Stimulated activated memory B cell treated with anti-CD40 and anti-IgM and Interleukin-4, amounts not matched to agents 10 μg/mL and 1 μg/mL and 100 μg/mL, for 72 hours (primary cell): Measurements from ENCODE around the gene PLA2G5.

Experiments used
- ATAC-seq: fragments of 150-1000 bp; cut with Tn5 transposase; 2 replicates; pipeline ENCODE4 v1.10.0; 2021
- H3K27ac Mint-ChIP-seq: one replicate; pipeline ENCODE4 v1.8.0; 2022; ENCODE audit warnings: mild to moderate bottlenecking, mixed read lengths
- H3K27me3 Mint-ChIP-seq: one replicate; pipeline ENCODE4 v1.8.0; 2022; ENCODE audit warnings: mixed read lengths
- H3K36me3 Mint-ChIP-seq: one replicate; pipeline ENCODE4 v1.8.0; 2022; ENCODE audit warnings: mixed read lengths
- H3K4me1 Mint-ChIP-seq: one replicate; pipeline ENCODE4 v1.8.0; 2022; ENCODE audit warnings: mixed read lengths
- H3K4me3 Mint-ChIP-seq: one replicate; pipeline ENCODE4 v1.8.0; 2022; ENCODE audit warnings: mild to moderate bottlenecking, moderate library complexity, mixed read lengths
- H3K9me3 Mint-ChIP-seq: one replicate; pipeline ENCODE4 v1.8.0; 2022; ENCODE audit warnings: mixed read lengths

Gene PLA2G5

GRCh38 chr1:20076710-20077461 lies 6.9 kb downstream of the PLA2G5 start:
- Mint-ChIP-seq H3K27me3 (no peaks in the 10 kb centered on the region), H3K4me3 (no peak overlapping the region), H3K4me1 (peaks cover 82% of the 10 kb centered on the region), H3K9me3 (no peaks in the 10 kb centered on the region), H3K27ac (no peak overlapping the region), H3K36me3 (no peaks in the 10 kb centered on the region)
- no peak for ATAC-seq

GRCh38 chr1:20078171-20078651 lies 8.2 kb downstream of the PLA2G5 start:
- Mint-ChIP-seq H3K27ac (peak overlapping the region; percentile 28), H3K4me1 (peaks cover 81% of the 10 kb centered on the region), H3K9me3 (no peaks in the 10 kb centered on the region), H3K4me3 (peak overlapping the region; percentile 7), H3K36me3 (no peaks in the 10 kb centered on the region), H3K27me3 (no peaks in the 10 kb centered on the region)
- peak; percentile 91 for ATAC-seq

- Mint-ChIP-seq H3K9me3 (no peaks in the 10 kb centered on the region), H3K4me1 (peaks cover 76% of the 10 kb centered on the region), H3K4me3 (peak overlapping the region; percentile 7), H3K36me3 (no peaks in the 10 kb centered on the region), H3K27me3 (no peaks in the 10 kb centered on the region), H3K27ac (peak overlapping the region; percentile 28)
- ATAC-seq: no peak
These were observed 8.7 kb downstream of the PLA2G5 start for GRCh38 chr1:20078711-20079110.

DNA sequence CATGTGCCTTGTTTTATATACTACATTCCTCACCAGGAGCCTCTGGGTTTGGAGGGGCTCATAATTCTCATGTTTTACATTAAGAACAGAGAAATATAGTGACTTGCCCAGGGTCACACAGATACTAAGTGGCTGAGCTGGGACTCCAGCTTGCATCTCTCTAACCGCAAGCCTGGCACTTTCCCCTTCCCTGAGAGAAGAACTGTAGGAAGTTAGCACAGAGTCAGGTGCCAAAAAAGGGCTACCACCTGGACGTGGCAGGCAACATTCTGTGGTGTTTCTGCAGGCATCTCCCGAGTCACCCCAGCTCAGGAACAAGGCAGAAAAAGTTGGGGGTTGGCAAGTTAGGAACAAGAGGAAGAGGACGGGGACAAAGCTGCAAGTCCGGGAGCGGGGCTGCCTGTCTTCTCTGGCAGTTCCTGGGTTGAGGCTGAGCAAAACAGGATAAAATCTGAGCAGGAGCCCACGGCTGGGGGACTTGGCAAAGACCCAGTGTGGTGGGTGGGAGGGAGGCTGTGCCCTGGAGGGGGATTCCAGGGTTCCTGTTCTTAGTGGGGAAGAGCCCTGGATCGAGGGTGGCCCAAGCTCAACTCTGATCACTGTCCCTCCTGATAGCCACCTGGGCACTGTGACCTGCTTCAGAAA lies 9.8 kb downstream of the PLA2G5 start:
- Mint-ChIP-seq H3K27me3 (no peaks in the 10 kb centered on the region), H3K4me1 (peaks cover 75% of the 10 kb centered on the region), H3K9me3 (no peaks in the 10 kb centered on the region), H3K27ac (peak overlapping the region; percentile 53), H3K4me3 (peak overlapping the region; percentile 33), H3K36me3 (no peaks in the 10 kb centered on the region)
- no peak for ATAC-seq

DNA sequence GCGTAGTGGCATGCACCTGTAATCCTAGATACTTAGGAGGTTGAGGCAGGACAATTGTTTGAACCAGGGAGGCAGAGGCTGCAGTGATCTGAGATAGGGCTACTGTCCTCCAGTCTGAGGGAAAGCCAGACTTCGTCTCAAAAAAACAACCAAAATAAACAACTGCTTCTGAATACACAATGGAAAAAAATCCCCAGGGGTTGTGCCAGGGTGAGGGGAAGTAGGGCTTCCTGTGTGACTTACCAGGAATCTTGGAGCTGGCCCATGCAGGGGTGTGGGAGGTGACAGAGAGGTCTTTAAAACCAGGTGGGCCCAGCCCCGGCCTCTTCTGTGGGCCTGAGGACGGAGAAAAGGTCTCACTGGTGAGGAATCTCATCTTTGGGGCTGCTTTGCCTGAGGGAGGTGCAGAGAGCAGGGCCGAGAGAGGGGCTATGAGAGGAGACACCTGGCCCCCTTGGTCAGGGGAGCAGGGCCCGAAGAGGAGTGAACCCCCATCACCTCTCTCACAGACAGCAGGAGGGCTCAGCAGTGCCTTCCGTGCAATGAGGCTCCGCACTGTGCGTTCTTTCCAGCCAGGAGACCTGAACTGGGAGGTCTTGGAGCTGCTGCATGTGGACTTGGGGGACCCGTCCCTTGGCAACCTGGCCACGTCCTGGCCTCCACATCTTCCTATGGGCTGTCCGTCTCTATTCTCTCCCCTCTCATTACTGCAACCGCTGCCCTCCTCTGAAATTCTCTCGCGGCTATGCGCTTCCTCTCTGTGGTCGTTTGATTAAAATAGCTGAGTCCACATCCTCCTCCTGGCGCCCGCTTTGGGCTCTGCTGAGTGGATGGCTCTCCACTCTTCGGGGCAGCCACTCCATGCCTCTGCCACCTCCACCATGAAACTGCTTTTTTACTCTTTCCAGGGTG lies 10.7 kb downstream of the PLA2G5 start:
- ATAC-seq: peak; percentile 60
- Mint-ChIP-seq H3K36me3 (no peaks in the 10 kb centered on the region), H3K4me3 (peak overlapping the region; percentile 2), H3K27me3 (no peaks in the 10 kb centered on the region), H3K4me1 (peaks cover 71% of the 10 kb centered on the region), H3K9me3 (no peaks in the 10 kb centered on the region), H3K27ac (peak overlapping the region; percentile 46)

- Mint-ChIP-seq H3K9me3 (no peaks in the 10 kb centered on the region), H3K4me3 (peak overlapping the region; percentile 2), H3K27me3 (no peaks in the 10 kb centered on the region), H3K27ac (peak overlapping the region; percentile 46), H3K36me3 (no peaks in the 10 kb centered on the region), H3K4me1 (peaks cover 71% of the 10 kb centered on the region)
- no peak for ATAC-seq
These were observed 11.4 kb downstream of the PLA2G5 start for GRCh38 chr1:20081353-20081810.

DNA sequence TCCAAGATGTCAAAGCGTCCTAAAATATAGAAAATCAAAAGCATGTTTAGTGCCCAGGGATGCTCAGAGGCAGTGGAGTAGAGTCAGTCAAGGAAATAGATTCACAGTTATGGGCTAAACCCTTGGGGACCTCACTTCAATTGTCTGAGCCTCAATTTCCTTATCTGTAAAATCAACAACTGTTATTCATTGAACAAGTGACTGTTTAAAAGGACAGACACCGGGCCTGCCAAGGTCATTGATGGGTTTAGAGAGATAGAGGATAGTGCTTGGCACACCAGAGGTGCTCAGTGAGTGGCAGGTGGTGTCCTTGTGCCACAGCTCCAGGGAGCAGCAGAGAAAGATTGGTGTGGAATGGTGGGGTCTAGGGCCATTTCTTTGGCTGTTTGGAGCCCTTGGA lies 12.8 kb downstream of the PLA2G5 start:
- H3K27ac Mint-ChIP-seq: peak overlapping the region; percentile 5

DNA sequence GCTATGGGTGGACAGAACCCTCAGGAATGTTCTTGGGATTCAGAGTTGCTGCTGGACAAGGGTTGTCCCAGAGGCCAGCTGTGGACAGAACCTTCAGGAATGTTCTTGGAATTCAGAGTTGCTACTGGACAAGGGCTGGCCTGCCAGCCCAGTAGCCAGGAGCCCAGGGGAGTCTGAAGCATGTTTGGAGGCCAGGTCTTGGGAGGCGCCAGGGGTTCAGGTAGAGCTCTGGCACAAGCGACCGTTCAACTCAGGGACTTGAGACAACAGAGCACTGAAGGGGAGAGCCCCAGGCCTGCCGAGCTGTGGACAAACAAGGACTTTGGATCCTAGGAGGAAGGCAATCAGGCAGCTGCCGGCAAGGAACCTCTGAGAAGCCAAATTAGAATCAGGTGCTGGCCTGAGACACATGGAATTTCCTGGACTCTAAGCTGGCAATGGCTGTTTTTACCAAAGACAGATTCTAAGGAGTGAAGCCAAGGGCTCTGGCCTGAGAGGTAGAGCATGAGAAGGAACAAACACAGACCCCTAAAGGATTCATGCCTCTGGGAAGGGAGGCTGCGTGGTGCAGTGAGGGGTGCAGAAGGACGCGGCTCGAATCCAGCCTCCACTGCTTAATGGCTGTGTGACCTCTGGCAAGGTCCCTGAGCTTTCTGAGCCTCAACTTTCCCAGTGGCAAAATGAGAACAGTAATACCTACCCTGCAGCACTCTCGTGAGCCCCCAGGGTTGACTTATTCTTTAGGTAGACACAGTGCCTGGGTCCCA lies 13.4 kb downstream of the PLA2G5 start:
- H3K9me3 Mint-ChIP-seq: no peaks in the 10 kb centered on the region
- H3K4me1 Mint-ChIP-seq: peaks cover 61% of the 10 kb centered on the region
- peak overlapping the region; percentile 5 for H3K27ac Mint-ChIP-seq
- no peaks in the 10 kb centered on the region for H3K27me3 Mint-ChIP-seq
- H3K4me3 Mint-ChIP-seq: no peak overlapping the region
- ATAC-seq: no peak
- no peaks in the 10 kb centered on the region for H3K36me3 Mint-ChIP-seq

More for the DNA sequence above, 12.8 kb downstream of the PLA2G5 start:
- H3K27me3 Mint-ChIP-seq: no peaks in the 10 kb centered on the region
- no peak overlapping the region for H3K4me3 Mint-ChIP-seq
- peaks cover 66% of the 10 kb centered on the region for H3K4me1 Mint-ChIP-seq
- H3K9me3 Mint-ChIP-seq: no peaks in the 10 kb centered on the region
- ATAC-seq: no peak
- no peaks in the 10 kb centered on the region for H3K36me3 Mint-ChIP-seq

DNA sequence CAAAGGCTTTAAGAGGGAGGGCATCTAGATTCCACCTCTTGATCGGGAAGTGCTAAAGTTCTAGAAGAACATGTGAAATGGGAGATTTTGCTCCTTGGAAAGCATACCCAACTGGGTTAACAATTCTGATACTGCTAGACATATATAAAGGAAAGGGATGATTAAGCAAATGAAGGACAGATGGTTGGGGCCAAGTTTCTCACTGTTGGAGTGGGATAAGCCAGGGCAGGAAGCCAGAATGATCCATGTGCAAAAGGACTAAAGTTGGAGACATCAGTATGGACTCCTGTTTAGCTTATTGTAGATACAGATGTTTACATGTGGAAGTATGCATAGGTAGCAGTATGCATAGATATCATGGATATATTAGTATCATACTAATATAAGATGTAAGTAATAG lies 16.8 kb downstream of the PLA2G5 start:
- Mint-ChIP-seq H3K27me3 (peaks cover 10% of the 10 kb centered on the region), H3K36me3 (no peaks in the 10 kb centered on the region)

GRCh38 chr1:20087668-20088067 lies 17.7 kb downstream of the PLA2G5 start:
- Mint-ChIP-seq H3K4me3 (no peak overlapping the region), H3K36me3 (no peaks in the 10 kb centered on the region), H3K9me3 (no peaks in the 10 kb centered on the region), H3K27me3 (peaks cover 10% of the 10 kb centered on the region), H3K27ac (no peak overlapping the region), H3K4me1 (peaks cover 21% of the 10 kb centered on the region)
- no peak for ATAC-seq

More for the DNA sequence above, 16.8 kb downstream of the PLA2G5 start:
- Mint-ChIP-seq H3K9me3 (no peaks in the 10 kb centered on the region), H3K4me1 (peaks cover 28% of the 10 kb centered on the region), H3K4me3 (no peak overlapping the region), H3K27ac (no peak overlapping the region)
- no peak for ATAC-seq

- no peak for ATAC-seq
- Mint-ChIP-seq H3K4me1 (peaks cover 13% of the 10 kb centered on the region), H3K36me3 (no peaks in the 10 kb centered on the region), H3K27ac (no peak overlapping the region), H3K4me3 (no peak overlapping the region), H3K9me3 (no peaks in the 10 kb centered on the region), H3K27me3 (peaks cover 10% of the 10 kb centered on the region)
These were observed 19.5 kb downstream of the PLA2G5 start for GRCh38 chr1:20089328-20090077.

- H3K27me3 Mint-ChIP-seq: peaks cover 10% of the 10 kb centered on the region
- peaks cover 7% of the 10 kb centered on the region for H3K4me1 Mint-ChIP-seq
- H3K27ac Mint-ChIP-seq: no peak overlapping the region
These were observed 20.1 kb downstream of the PLA2G5 start for GRCh38 chr1:20090119-20090518.

GRCh38 chr1:20090641-20091040 lies 20.6 kb downstream of the PLA2G5 start:
- no peak for ATAC-seq

More at GRCh38 chr1:20090119-20090518, 20.1 kb downstream of the PLA2G5 start:
- Mint-ChIP-seq H3K4me3 (no peak overlapping the region), H3K9me3 (no peaks in the 10 kb centered on the region), H3K36me3 (no peaks in the 10 kb centered on the region)
- no peak for ATAC-seq

GRCh38 chr1:20093303-20093702 lies 23.3 kb downstream of the PLA2G5 start:
- peaks cover 10% of the 10 kb centered on the region for H3K27me3 Mint-ChIP-seq
- H3K9me3 Mint-ChIP-seq: no peaks in the 10 kb centered on the region
- no peak overlapping the region for H3K4me3 Mint-ChIP-seq
- no peaks in the 10 kb centered on the region for H3K36me3 Mint-ChIP-seq
- ATAC-seq: no peak
- no peaks in the 10 kb centered on the region for H3K4me1 Mint-ChIP-seq
- H3K27ac Mint-ChIP-seq: no peak overlapping the region

More at GRCh38 chr1:20090641-20091040, 20.6 kb downstream of the PLA2G5 start:
- peaks cover 6% of the 10 kb centered on the region for H3K4me1 Mint-ChIP-seq
- no peak overlapping the region for H3K4me3 Mint-ChIP-seq
- H3K9me3 Mint-ChIP-seq: no peaks in the 10 kb centered on the region
- peaks cover 10% of the 10 kb centered on the region for H3K27me3 Mint-ChIP-seq
- no peak overlapping the region for H3K27ac Mint-ChIP-seq
- H3K36me3 Mint-ChIP-seq: no peaks in the 10 kb centered on the region
